ENCODE data around the gene KRT2. TPM values are rescaled to one million over a fixed set of nuclear protein-coding genes. Genes with fewer than 3 reads are reported as not detected.

Gene KRT2
- total and polyA plus RNA-seq, 10 of the 15 experiments (the other 5 are each of a cell fraction or from before 2014, with no cell fraction given), result 0.08 to 0.12 TPM; not detected in 8

- TF ChIP-seq ZNF274 (IDR thresholded peaks at IDR 0.05; ENCODE audit: insufficient read depth, insufficient read length), result no peak
- no peak for TF ChIP-seq RCOR1 (conservative IDR thresholded peaks at IDR 0.05; ENCODE audit: low read depth, low read length)
- no peak for TF ChIP-seq GATAD2B (conservative IDR thresholded peaks at IDR 0.05; ENCODE audit: low read depth)
- TF ChIP-seq ELK1 (IDR thresholded peaks at IDR 0.05; ENCODE audit: low read depth, low read length), result no peak
- TF ChIP-seq BCLAF1 (IDR thresholded peaks at IDR 0.05), result no peak
Observed at GRCh38 chr12:52676163-52676562, 24.2 kb upstream of the KRT2 start (continued).

GRCh38 chr12:52675301-52675701, 23.3 kb upstream of the KRT2 start:
- SMC1A ChIA-PET (ENCODE audit: uncharacterized antibody, unreplicated experiment), result no interaction called here
- Histone ChIP-seq H3K4me1 (ENCODE audit: control insufficient read depth, insufficient read depth, low read length) (no peaks in the 10 kb centered on the region), H3K36me3 (ENCODE audit: control insufficient read depth in 2 of 2, insufficient read depth in 2 of 2, low read length in 1 of 2) (no peaks in the 10 kb centered on the region), H3K9me3 (replicated peaks; ENCODE audit: control insufficient read depth, insufficient read depth, low read length) (no peaks in the 10 kb centered on the region), H3K79me2 (ENCODE audit: control insufficient read depth, insufficient read depth, low read length) (no peaks in the 10 kb centered on the region), H2AFZ (ENCODE audit: control insufficient read depth, low read depth, low read length) (no peak overlapping the region), H4K20me1 (ENCODE audit: control insufficient read depth, insufficient read depth) (no peaks in the 10 kb centered on the region), H3K27me3 (replicated peaks in 1 of 2; ENCODE audit: control insufficient read depth in 2 of 2, insufficient read depth in 2 of 2, low read length in 1 of 2) (no peaks in the 10 kb centered on the region; a peak in 3 of 4 replicates), H3K27ac (ENCODE audit: control insufficient read depth, insufficient read depth) (no peak overlapping the region), H3K4me3 (no peak overlapping the region), H3K4me2 (ENCODE audit: control insufficient read depth, insufficient read depth) (no peak overlapping the region), H3K9ac (ENCODE audit: control insufficient read depth, insufficient read depth, low read length) (no peak overlapping the region)
- POLR2A ChIA-PET, result no interaction called here
- BruUV-seq (replicated peaks), result no TSS peak
- CTCF ChIA-PET, result no interaction called here
- WGBS (ENCODE audit: insufficient coverage, insufficient replicate concordance, low lambda C conversion rate, missing lambda C conversion rate), result 56% methylated on average over 26 of the region's 28 CpGs
- TF ChIP-seq POLR2A (IDR thresholded peaks at IDR 0.05; ENCODE audit: low read depth, low read length) (peak; percentile 27; the same call in 1 of the 2 replicates), FOXM1 (IDR thresholded peaks at IDR 0.05; ENCODE audit: low read depth, low read length) (no peak)
- in situ Hi-C loops (cut with MboI), result no loop called here
- RAD21 ChIA-PET (ENCODE audit: unreplicated experiment), result no interaction called here
- DNase-seq (ENCODE audit: low read depth, low spot score), result no peak
- no peak for ATAC-seq
- intact Hi-C loops (cut with micrococcal nuclease; ENCODE audit: unreplicated experiment), result no loop called here
- no peak for FAIRE-seq

All from GM12878 (cell line).